Common myeloid progenitor, CD34-positive (primary cell): ENCODE measurements around the gene PDLIM1.

Source experiments
- CTCF ChIA-PET: fragments of 350-600 bp; sonication (Branson Sonifier 250); formaldehyde crosslinking; loops from one replicate; lab custom pipeline; 2021; ENCODE audit warnings: antibody characterized with exemption; lab: Charles Lee
- POLR2A ChIA-PET: fragments of 350-600 bp; sonication (Branson Sonifier 250); formaldehyde crosslinking; loops from one replicate; lab custom pipeline; 2021; ENCODE audit warnings: antibody characterized with exemption; lab: Charles Lee
- DNase-seq, 3 donors: peaks; one replicate each; pipeline versions ENCODE4 v3.0.0 to v3.0.0-alpha.2; 2013
- H3K27ac ChIP-seq, 2 experiments: 1 replicate in 1 of 2; 2 replicates in 1 of 2; pipeline ENCODE4 v1.7.0; 2013; ENCODE audit warnings: inconsistent platforms in 2 of 2, low read length in 2 of 2, mild to moderate bottlenecking in 2 of 2, low read depth in 1 of 2, moderate library complexity in 1 of 2; ENCODE audit not compliant: severe bottlenecking in 2 of 2, insufficient read depth in 1 of 2, poor library complexity in 1 of 2
- H3K27me3 ChIP-seq, 5 experiments: replicated peaks in 2 of 5; 1 replicate in 3 of 5; 2 replicates in 2 of 5; pipeline versions ENCODE4 v1.6.1 to v1.7.0; 2013; ENCODE audit warnings: low read length in 4 of 5, mild to moderate bottlenecking in 2 of 5, moderate library complexity in 2 of 5, inconsistent platforms in 1 of 5; ENCODE audit not compliant: insufficient read depth in 5 of 5, control insufficient read depth in 4 of 5
- H3K36me3 ChIP-seq, 4 experiments: 1 replicate in 2 of 4; 2 replicates in 2 of 4; pipeline versions ENCODE4 v1.6.1 to v1.7.0; 2013; ENCODE audit warnings: low read length in 3 of 4, control low read depth in 1 of 4, mild to moderate bottlenecking in 1 of 4; ENCODE audit not compliant: control insufficient read depth in 4 of 4, insufficient read depth in 4 of 4
- H3K4me1 ChIP-seq, 4 experiments: 1 replicate in 3 of 4; 2 replicates in 1 of 4; pipeline versions ENCODE4 v1.6.1 to v1.7.1; 2013; ENCODE audit warnings: low read length in 3 of 4, mild to moderate bottlenecking in 3 of 4, control low read depth in 1 of 4, inconsistent platforms in 1 of 4, moderate library complexity in 1 of 4; ENCODE audit not compliant: control insufficient read depth in 4 of 4, insufficient read depth in 4 of 4; ENCODE audit errors: control extremely low read depth in 1 of 4
- H3K4me3 ChIP-seq, 7 experiments: 1 replicate in 4 of 7; 2 replicates in 3 of 7; pipeline versions ENCODE4 v1.5.1 to v1.7.0; 2013; ENCODE audit warnings: mild to moderate bottlenecking in 7 of 7, low read length in 6 of 7, moderate library complexity in 6 of 7, inconsistent platforms in 2 of 7, low read depth in 2 of 7, control low read depth in 1 of 7; ENCODE audit not compliant: insufficient read depth in 4 of 7, control insufficient read depth in 1 of 7; ENCODE audit errors: extremely low read depth in 1 of 7
- H3K9me3 ChIP-seq, 5 experiments: 1 replicate in 4 of 5; 2 replicates in 1 of 5; pipeline versions ENCODE4 v1.6.1 to v1.7.1; 2013; ENCODE audit warnings: low read length in 4 of 5, mild to moderate bottlenecking in 2 of 5, inconsistent platforms in 1 of 5, low read depth in 1 of 5, moderate library complexity in 1 of 5; ENCODE audit not compliant: control insufficient read depth in 4 of 5, insufficient read depth in 2 of 5; ENCODE audit errors: control extremely low read depth in 1 of 5
- WGBS: methylation state at CpG from one replicate; pipeline ENCODE4 v1.1.5; 2013; ENCODE audit not compliant: insufficient coverage; 5-methylcytosine and 5-hydroxymethylcytosine counted together

PDLIM1 gene

GRCh38 chr10:95282107-95282506 is 8.7 kb downstream of the PDLIM1 start:
- Histone ChIP-seq H3K9me3 (no peaks in the 10 kb centered on the region), H3K27me3 (no peaks in the 10 kb centered on the region), H3K36me3 (no peaks in the 10 kb centered on the region), H3K4me1 (peaks cover 0 to 1% (median 0%) of the 10 kb centered on the region in 4 experiments), H3K4me3 (no peak overlapping the region), H3K27ac (no peak overlapping the region)
- DNase-seq, result no peak
- CTCF ChIA-PET, result interaction anchor here (1.5 to 1.6 kb wide), 3 partner anchors 9 to 20 kb away, joined by 4 to 6 read pairs (median 5); no protein-coding TSS in a partner anchor
- POLR2A ChIA-PET, result no interaction called here
- WGBS, result 100% methylated on average over 3 of the region's 3 CpGs

- H3K4me3 ChIP-seq, result no peak overlapping the region
- ChIA-PET CTCF (interaction anchor here (1.5 kb wide), 1 partner anchor 21 kb away, joined by 4 read pairs; no protein-coding TSS in a partner anchor), POLR2A (no interaction called here)
- no peaks in the 10 kb centered on the region for H3K27me3 ChIP-seq
- H3K4me1 ChIP-seq, result peaks cover 0 to 10% (median 2%) of the 10 kb centered on the region in 4 experiments
- WGBS, result 92% methylated on average over 2 of the region's 2 CpGs
- no peak for DNase-seq
- H3K9me3 ChIP-seq, result no peaks in the 10 kb centered on the region
- H3K36me3 ChIP-seq, result no peaks in the 10 kb centered on the region
- H3K27ac ChIP-seq, result no peak overlapping the region
Observed at GRCh38 chr10:95281206-95281605, 9.6 kb downstream of the PDLIM1 start.

- DNase-seq, result no peak
- CTCF ChIA-PET, result interaction anchor here (1.4 to 1.5 kb wide), 2 partner anchors 13 to 21 kb away, joined by 4 to 5 read pairs; no protein-coding TSS in a partner anchor
- peaks cover 0 to 12% (median 3%) of the 10 kb centered on the region in 4 experiments for H3K4me1 ChIP-seq
Observed at GRCh38 chr10:95280637-95281036, 10.2 kb downstream of the PDLIM1 start.

GRCh38 chr10:95279042-95279820 is 11.6 kb downstream of the PDLIM1 start:
- H3K27ac ChIP-seq, result no peak overlapping the region
- ChIA-PET CTCF (interaction anchor here (0.6 to 2.3 kb wide), 6 partner anchors 10 to 750 kb away, joined by 3 to 10 read pairs (median 4); partner anchors contain the start of gene PDLIM1), POLR2A (interaction anchor here (0.7 kb wide), 1 partner anchor 12 kb away, joined by 3 read pairs; no protein-coding TSS in a partner anchor)

More at GRCh38 chr10:95280637-95281036, 10.2 kb downstream of the PDLIM1 start:
- Histone ChIP-seq H3K36me3 (no peaks in the 10 kb centered on the region), H3K9me3 (no peaks in the 10 kb centered on the region), H3K27ac (no peak overlapping the region), H3K27me3 (no peaks in the 10 kb centered on the region), H3K4me3 (no peak overlapping the region)
- WGBS, result no CpG with 5 or more reads among the region's 2 CpGs
- POLR2A ChIA-PET, result no interaction called here

GRCh38 chr10:95278061-95278988 is 12.5 kb downstream of the PDLIM1 start:
- H3K27me3 ChIP-seq, result no peaks in the 10 kb centered on the region
- 98% methylated on average over 5 of the region's 6 CpGs for WGBS
- H3K9me3 ChIP-seq, result no peaks in the 10 kb centered on the region
- ChIA-PET CTCF (interaction anchor here (0.7 to 2.3 kb wide), 7 partner anchors 10 to 84 kb away, joined by 3 to 10 read pairs (median 4); partner anchors contain the start of gene PDLIM1), POLR2A (interaction anchor here (0.7 kb wide), 1 partner anchor 11 kb away, joined by 3 read pairs; no protein-coding TSS in a partner anchor)
- no peak overlapping the region for H3K27ac ChIP-seq
- no peaks in the 10 kb centered on the region for H3K36me3 ChIP-seq
- DNase-seq, result no peak
- no peak overlapping the region for H3K4me3 ChIP-seq
- peaks cover 0 to 12% (median 4%) of the 10 kb centered on the region in 4 experiments for H3K4me1 ChIP-seq

More at GRCh38 chr10:95279042-95279820, 11.6 kb downstream of the PDLIM1 start:
- WGBS, result 86% methylated on average over 4 of the region's 4 CpGs
- H3K9me3 ChIP-seq, result no peaks in the 10 kb centered on the region
- no peaks in the 10 kb centered on the region for H3K36me3 ChIP-seq
- H3K27me3 ChIP-seq, result no peaks in the 10 kb centered on the region
- H3K4me1 ChIP-seq, result peaks cover 0 to 12% (median 3%) of the 10 kb centered on the region in 4 experiments
- H3K4me3 ChIP-seq, result no peak overlapping the region
- no peak for DNase-seq

GRCh38 chr10:95277614-95278013 is 13.2 kb downstream of the PDLIM1 start:
- Histone ChIP-seq H3K27ac (no peak overlapping the region), H3K27me3 (no peaks in the 10 kb centered on the region), H3K9me3 (no peaks in the 10 kb centered on the region), H3K4me1 (peaks cover 0 to 12% (median 5%) of the 10 kb centered on the region in 4 experiments), H3K4me3 (no peak overlapping the region), H3K36me3 (no peaks in the 10 kb centered on the region)
- POLR2A ChIA-PET, result interaction anchor here (0.7 kb wide), 1 partner anchor 916 kb away, joined by 3 read pairs; no protein-coding TSS in a partner anchor
- no peak for DNase-seq
- CTCF ChIA-PET, result interaction anchor here (0.6 to 2.3 kb wide), 5 partner anchors 11 to 85 kb away, joined by 3 to 10 read pairs (median 4); no protein-coding TSS in a partner anchor
- WGBS, result 100% methylated on average over 2 of the region's 3 CpGs
